ENCODE measurements around the gene KAZN. TPM values are rescaled to one million over a fixed set of nuclear protein-coding genes. Genes with fewer than 3 reads are reported as not detected.

Gene KAZN
- polyA plus RNA-seq, 1 of the 3 experiments (the other 2 are of a cell fraction) = 6.8 TPM

DNA sequence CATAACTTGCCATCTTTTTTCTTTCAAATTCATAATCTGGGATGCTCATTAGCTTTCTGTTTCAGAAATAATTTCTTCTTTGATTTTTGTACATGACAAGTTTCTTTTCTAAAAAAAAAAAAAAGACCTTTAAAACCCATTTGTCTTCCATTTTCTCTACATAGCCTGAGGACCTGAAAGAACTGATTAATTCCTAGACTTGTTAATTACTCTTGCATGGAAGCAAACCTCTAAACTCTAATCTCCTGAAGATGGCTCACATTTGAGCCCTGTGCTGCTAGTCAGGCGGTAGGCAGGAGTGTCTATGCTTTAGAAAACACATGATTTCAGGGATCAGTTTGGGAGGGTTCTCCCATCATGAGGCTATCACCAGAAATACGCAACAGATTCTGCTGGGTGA, 152.0 kb downstream of the KAZN start:
- H3K4me1 ChIP-seq (ENCODE audit: control insufficient read depth in 1 of 2, insufficient read depth in 2 of 2, low read depth in 1 of 2, low read length in 1 of 2) = no peaks in the 10 kb centered on the region; a peak in 1 of 4 replicates
- H3K79me2 ChIP-seq (ENCODE audit: insufficient read depth) = no peaks in the 10 kb centered on the region
- 52% methylated on average over 2 of the region's 2 CpGs for WGBS (ENCODE audit: low lambda C conversion rate)
- CTCF ChIA-PET = interaction anchor here (1.6 kb wide), 1 partner anchor 12 kb away, joined by 4 read pairs; no protein-coding TSS in a partner anchor
- POLR2A ChIA-PET = no interaction called here
- no peaks in the 10 kb centered on the region for H3K9me2 ChIP-seq
- no peak overlapping the region for H3K27ac ChIP-seq (ENCODE audit: low read depth in 2 of 2, low read length in 1 of 2)
- no peak overlapping the region for H3K9ac ChIP-seq
- no peaks in the 10 kb centered on the region for H3K36me3 ChIP-seq (replicated peaks in 1 of 2; ENCODE audit: control insufficient read depth in 1 of 2, insufficient read depth in 2 of 2, low read length in 1 of 2)
- no peak overlapping the region for H3K4me2 ChIP-seq
- H3K4me3 ChIP-seq (ENCODE audit: low read depth in 2 of 2, low read length in 1 of 2) = no peak overlapping the region
- H3K27me3 ChIP-seq (ENCODE audit: insufficient read depth) = no peaks in the 10 kb centered on the region
- H4K20me1 ChIP-seq (ENCODE audit: insufficient read depth) = no peaks in the 10 kb centered on the region
- no peaks in the 10 kb centered on the region for H3F3A ChIP-seq (replicated peaks; ENCODE audit: insufficient read depth)
- DNase-seq = no peak
- TF ChIP-seq TCF12 (IDR thresholded peaks at IDR 0.05) (no peak), JUND (IDR thresholded peaks at IDR 0.05) (no peak), NRF1 (IDR thresholded peaks at IDR 0.05; ENCODE audit: low read depth, low read length) (no peak), NFIC (IDR thresholded peaks at IDR 0.05; ENCODE audit: borderline replicate concordance) (no peak), MEF2A (IDR thresholded peaks at IDR 0.05; ENCODE audit: borderline replicate concordance, low read depth) (no peak)
- TF ChIP-seq, protein P1, sequence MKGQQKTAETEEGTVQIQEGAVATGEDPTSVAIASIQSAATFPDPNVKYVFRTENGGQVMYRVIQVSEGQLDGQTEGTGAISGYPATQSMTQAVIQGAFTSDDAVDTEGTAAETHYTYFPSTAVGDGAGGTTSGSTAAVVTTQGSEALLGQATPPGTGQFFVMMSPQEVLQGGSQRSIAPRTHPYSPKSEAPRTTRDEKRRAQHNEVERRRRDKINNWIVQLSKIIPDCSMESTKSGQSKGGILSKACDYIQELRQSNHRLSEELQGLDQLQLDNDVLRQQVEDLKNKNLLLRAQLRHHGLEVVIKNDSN (IDR thresholded peaks at IDR 0.05; ENCODE audit: borderline replicate concordance, low read depth) = no peak
- no peaks in the 10 kb centered on the region for H3K9me3 ChIP-seq
- H2AFZ ChIP-seq (ENCODE audit: low read depth) = no peak overlapping the region

DNA sequence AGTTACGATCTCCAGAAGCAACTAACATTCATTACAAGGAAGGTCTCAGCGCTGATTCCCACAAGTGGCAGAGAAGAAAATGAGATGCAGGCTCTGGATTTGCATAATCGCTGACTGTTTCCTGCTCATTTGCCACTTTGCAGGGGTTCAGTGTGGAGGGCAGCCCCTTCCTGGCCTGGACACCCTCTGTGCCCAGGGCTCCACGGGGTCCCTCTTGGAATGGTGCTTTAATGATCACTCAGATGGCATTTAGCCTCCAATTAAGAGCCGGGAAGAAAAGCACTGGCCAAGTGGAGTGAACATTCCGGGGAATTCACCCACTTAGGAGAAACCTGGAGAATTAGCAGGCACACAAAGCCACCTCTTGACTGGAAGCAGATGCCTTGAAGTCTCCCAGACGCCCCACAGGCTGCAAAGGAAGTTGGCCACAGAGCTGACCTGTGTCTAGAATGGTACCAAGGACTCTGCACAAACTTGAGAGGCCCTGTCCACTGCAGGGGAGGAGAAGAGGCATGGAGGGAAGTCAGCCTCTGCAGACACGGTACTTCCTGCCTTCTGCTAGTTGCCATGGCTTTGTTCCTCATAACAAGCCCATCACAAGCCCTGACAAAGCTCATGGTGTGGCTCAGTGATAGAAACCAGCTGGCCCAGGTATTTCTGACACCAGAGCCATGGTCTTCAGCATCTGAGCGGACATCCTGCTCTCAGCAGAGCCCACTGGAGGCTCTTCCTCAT, 157.2 kb downstream of the KAZN start:
- 30% methylated on average over 7 of the region's 9 CpGs for WGBS (ENCODE audit: low lambda C conversion rate)
- Histone ChIP-seq H4K20me1 (ENCODE audit: insufficient read depth) (no peaks in the 10 kb centered on the region), H3K4me3 (ENCODE audit: low read depth in 2 of 2, low read length in 1 of 2) (no peak overlapping the region), H3K9me2 (no peaks in the 10 kb centered on the region), H3K9ac (no peak overlapping the region), H3K27me3 (ENCODE audit: insufficient read depth) (no peaks in the 10 kb centered on the region), H3K79me2 (ENCODE audit: insufficient read depth) (no peaks in the 10 kb centered on the region), H3K4me2 (no peak overlapping the region), H3K36me3 (replicated peaks in 1 of 2; ENCODE audit: control insufficient read depth in 1 of 2, insufficient read depth in 2 of 2, low read length in 1 of 2) (no peaks in the 10 kb centered on the region), H2AFZ (ENCODE audit: low read depth) (no peak overlapping the region), H3K9me3 (no peaks in the 10 kb centered on the region), H3F3A (replicated peaks; ENCODE audit: insufficient read depth) (no peaks in the 10 kb centered on the region), H3K4me1 (ENCODE audit: control insufficient read depth in 1 of 2, insufficient read depth in 2 of 2, low read depth in 1 of 2, low read length in 1 of 2) (no peaks in the 10 kb centered on the region; a peak in 1 of 4 replicates), H3K27ac (ENCODE audit: low read depth in 2 of 2, low read length in 1 of 2) (no peak overlapping the region)
- POLR2A ChIA-PET = no interaction called here
- no peak for DNase-seq
- CTCF ChIA-PET = interaction anchor here (0.7 kb wide), 1 partner anchor 15 kb away, joined by 3 read pairs; no protein-coding TSS in a partner anchor
- TF ChIP-seq MEF2A (IDR thresholded peaks at IDR 0.05; ENCODE audit: borderline replicate concordance, low read depth) (no peak), ELF1 (IDR thresholded peaks at IDR 0.05) (no peak), FOXM1 (IDR thresholded peaks at IDR 0.05; ENCODE audit: low read depth) (no peak), SMC3 (IDR thresholded peaks at IDR 0.05; ENCODE audit: low read depth, low read length) (no peak), POLR2AphosphoS5 (IDR thresholded peaks at IDR 0.05; ENCODE audit: low read depth, low read length) (no peak), RCOR1 (IDR thresholded peaks at IDR 0.05; ENCODE audit: low read length) (no peak), SIN3A (IDR thresholded peaks at IDR 0.05; ENCODE audit: borderline replicate concordance, low read depth, low read length) (no peak)
- TF ChIP-seq, protein P2, sequence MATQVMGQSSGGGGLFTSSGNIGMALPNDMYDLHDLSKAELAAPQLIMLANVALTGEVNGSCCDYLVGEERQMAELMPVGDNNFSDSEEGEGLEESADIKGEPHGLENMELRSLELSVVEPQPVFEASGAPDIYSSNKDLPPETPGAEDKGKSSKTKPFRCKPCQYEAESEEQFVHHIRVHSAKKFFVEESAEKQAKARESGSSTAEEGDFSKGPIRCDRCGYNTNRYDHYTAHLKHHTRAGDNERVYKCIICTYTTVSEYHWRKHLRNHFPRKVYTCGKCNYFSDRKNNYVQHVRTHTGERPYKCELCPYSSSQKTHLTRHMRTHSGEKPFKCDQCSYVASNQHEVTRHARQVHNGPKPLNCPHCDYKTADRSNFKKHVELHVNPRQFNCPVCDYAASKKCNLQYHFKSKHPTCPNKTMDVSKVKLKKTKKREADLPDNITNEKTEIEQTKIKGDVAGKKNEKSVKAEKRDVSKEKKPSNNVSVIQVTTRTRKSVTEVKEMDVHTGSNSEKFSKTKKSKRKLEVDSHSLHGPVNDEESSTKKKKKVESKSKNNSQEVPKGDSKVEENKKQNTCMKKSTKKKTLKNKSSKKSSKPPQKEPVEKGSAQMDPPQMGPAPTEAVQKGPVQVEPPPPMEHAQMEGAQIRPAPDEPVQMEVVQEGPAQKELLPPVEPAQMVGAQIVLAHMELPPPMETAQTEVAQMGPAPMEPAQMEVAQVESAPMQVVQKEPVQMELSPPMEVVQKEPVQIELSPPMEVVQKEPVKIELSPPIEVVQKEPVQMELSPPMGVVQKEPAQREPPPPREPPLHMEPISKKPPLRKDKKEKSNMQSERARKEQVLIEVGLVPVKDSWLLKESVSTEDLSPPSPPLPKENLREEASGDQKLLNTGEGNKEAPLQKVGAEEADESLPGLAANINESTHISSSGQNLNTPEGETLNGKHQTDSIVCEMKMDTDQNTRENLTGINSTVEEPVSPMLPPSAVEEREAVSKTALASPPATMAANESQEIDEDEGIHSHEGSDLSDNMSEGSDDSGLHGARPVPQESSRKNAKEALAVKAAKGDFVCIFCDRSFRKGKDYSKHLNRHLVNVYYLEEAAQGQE (IDR thresholded peaks at IDR 0.05; ENCODE audit: low read depth, low read length) = no peak
- TF ChIP-seq, protein P3, sequence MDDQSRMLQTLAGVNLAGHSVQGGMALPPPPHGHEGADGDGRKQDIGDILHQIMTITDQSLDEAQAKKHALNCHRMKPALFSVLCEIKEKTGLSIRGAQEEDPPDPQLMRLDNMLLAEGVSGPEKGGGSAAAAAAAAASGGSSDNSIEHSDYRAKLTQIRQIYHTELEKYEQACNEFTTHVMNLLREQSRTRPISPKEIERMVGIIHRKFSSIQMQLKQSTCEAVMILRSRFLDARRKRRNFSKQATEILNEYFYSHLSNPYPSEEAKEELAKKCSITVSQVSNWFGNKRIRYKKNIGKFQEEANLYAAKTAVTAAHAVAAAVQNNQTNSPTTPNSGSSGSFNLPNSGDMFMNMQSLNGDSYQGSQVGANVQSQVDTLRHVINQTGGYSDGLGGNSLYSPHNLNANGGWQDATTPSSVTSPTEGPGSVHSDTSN (IDR thresholded peaks at IDR 0.05) = no peak
